ENCODE data around the gene MYOF. TPM values are rescaled to one million over a fixed set of nuclear protein-coding genes. Genes with fewer than 3 reads are reported as not detected.
"Not testable (repeated sequence)": the region's sequence is repeated elsewhere in the genome, so short reads cannot be mapped to it uniquely, and the experiment has no call there.

MYOF gene
- total RNA-seq, 1 donor from 2014 or later, result 21.0 TPM

GRCh38 chr10:93491602-93492121, 9.5 kb upstream of the MYOF start:
- intact Hi-C loops (cut with micrococcal nuclease), result loop anchor here (5.0 kb wide), 1 partner anchor 124 kb away; no protein-coding TSS in a partner anchor
- no peak for ATAC-seq
- DNase-seq, result no peak

- DNase-seq (no peak), ATAC-seq (no peak)
- intact Hi-C loops (cut with micrococcal nuclease), result no loop called here
These were observed 6.9 kb upstream of the MYOF start for GRCh38 chr10:93488956-93489528.

DNA sequence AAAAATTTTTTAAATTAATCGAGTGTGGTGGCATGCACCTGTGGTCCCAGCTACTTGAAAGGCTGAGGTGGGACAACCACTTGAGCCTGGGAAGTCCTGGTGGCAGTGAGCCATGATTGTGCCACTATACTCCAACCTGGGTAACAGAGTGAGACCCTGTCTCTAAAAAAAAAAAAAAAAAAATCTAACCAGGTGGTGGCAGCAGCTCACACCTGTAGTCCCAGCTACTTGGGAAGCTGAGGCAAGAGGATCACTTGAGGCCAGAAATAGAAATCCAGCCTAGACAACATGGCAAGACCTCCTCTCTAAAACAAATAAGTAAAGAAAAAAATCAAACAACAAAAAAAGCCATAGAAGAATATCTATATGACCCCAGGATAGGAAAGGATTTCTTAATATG, 3.6 kb upstream of the MYOF start:
- DNase-seq (no peak), ATAC-seq (no peak)
- intact Hi-C loops (cut with micrococcal nuclease), result no loop called here

DNA sequence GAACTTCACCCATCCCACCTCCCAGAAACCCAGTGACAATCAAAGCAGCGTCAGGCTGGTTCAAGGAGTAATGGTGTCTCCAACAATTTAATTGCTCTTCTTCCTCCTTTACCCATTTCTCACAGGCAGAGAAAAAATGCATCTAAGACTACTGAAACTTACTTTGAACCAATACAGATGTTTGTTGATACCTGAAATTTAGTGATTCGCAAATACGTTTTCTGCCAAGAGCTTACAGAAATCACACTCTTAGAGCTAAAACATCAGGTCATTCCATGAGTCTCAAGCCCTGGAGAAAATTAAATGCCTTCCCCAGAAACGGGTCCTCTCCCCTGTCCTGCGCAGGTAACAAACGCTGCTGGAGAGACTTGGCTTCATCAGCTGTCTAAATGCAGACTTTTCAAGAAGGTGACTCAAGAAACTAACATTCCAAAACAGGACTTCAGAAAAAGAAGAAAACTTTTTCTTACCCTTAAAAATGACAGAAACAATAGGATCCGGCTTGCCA, 443 bp downstream of the MYOF start:
- intact Hi-C loops (cut with micrococcal nuclease), result loop anchor here (1.0 kb wide), 1 partner anchor 105 kb away; no protein-coding TSS in a partner anchor
- ATAC-seq, result peak; percentile 30

GRCh38 chr10:93478873-93479272, 3.3 kb downstream of the MYOF start:
- no peak for DNase-seq
- intact Hi-C loops (cut with micrococcal nuclease), result no loop called here
- no peak for ATAC-seq

More for the DNA sequence above, 443 bp downstream of the MYOF start:
- DNase-seq, result no peak

DNA sequence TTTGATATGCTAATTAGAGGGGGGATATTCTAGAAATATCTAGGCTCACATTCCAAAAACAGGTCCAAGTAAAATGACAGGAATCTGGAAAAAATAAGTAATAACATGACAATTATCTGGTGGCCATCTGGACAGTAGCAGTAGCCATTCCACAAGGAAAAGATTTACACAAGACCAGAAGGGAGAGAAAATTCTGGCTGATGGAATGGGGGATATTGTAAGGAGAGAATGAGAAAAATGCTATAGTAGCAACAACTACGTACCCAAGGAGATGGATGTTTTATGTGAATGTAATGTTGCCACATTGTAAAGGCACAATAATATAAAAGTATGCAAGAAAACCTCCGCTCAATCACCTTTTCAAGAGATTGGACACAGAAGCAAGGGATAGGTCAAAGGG, 5.4 kb downstream of the MYOF start:
- intact Hi-C loops (cut with micrococcal nuclease), result no loop called here
- DNase-seq (no peak), ATAC-seq (no peak)

- ATAC-seq, result no peak
- no peak for DNase-seq
- intact Hi-C loops (cut with micrococcal nuclease), result no loop called here
These were observed 6.3 kb downstream of the MYOF start for GRCh38 chr10:93475871-93476270.

DNA sequence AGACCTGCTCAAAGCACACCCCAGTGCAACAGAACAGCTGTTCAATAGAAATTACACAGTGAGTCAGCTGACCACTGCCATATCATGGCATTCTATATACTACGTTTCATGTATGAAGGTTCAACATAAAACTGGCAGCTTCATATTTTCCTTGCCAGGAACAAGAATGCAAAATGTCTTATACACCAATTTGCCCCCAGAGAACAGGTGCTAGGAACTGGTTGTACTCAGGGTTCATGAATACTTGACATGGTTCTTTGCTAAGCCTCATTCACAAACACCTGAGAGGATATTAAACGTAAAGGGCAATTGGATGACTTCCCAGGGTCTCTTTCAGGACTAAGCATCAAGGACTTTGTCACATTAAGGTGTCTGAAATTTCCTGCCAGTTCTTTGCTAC, 6.9 kb downstream of the MYOF start:
- ATAC-seq (no peak), DNase-seq (no peak)
- intact Hi-C loops (cut with micrococcal nuclease), result no loop called here

DNA sequence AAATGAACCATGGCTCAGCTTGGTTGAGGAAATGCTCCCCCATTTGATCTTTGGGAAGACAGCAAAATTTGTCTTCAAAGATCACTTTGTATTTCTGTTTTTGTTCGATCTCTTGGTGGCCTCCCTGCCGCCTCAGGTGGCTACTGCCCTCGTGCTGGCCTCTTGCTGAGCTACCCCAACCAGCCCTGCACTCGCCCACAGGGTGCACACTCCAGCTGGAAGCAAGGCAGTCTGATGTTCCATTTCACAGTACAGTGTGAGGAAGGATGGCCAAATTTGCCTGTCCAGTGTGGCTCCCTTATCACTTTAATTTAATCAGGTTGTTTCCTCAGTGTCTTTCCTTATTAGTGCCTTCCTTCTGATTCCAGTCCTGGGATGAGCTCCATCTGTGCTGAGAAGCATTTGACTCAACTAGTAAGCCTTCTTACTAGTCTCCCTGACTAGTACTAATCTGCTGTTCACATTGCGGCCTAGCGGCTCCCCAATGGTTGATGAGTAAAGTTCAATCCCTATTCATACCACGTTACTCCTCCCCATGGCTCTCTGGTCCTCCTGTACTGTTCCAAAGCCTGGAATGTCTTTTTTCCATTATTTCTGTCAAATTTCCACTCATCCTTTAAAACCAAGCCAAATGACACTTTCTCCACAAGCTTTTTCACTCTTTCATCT, 8.2 kb downstream of the MYOF start:
- DNase-seq (no peak), ATAC-seq (no peak)
- intact Hi-C loops (cut with micrococcal nuclease), result no loop called here

DNA sequence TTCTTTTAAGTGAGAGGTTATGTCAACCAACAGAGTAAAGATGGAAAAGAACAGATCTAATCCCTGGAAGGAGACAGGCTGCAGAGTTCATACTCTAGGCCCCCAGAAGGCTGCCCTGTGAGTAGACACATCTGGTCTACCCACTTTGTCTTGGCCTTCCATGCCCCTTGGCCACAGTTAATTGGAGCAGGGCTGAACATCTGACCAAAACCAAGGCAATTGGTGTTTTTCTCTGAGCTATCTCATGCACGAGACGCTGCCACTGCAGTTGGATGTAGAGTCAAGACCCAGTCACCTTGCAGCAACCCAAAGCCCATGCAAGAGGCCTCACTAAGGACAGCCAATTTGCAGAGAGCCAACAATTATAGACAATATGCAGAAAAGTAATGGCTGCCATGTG, 9.0 kb downstream of the MYOF start:
- intact Hi-C loops (cut with micrococcal nuclease), result no loop called here
- no peak for ATAC-seq
- DNase-seq, result no peak

GRCh38 chr10:93471110-93471651, 11.0 kb downstream of the MYOF start:
- intact Hi-C loops (cut with micrococcal nuclease), result no loop called here
- DNase-seq (no peak), ATAC-seq (peak; percentile 14)

DNA sequence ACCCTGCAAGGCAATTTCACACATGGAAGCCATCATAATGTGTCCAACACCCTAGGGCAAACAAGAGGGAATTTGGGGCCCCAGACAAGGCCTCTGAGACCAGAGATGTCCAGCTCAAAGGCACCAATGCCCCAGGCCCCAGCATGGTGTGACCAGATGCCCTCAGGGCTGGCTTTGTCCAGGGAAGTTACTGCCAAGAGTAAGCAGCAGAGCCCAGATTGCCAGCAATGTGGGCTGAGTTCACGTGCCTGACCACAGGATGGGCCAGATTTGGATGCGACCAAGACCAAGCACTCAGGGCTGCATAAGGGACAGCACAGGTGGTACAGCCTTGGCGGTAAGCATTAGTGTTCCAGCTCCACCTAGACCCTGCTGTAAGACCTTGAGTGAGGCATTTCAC, 12.7 kb downstream of the MYOF start:
- peak; percentile 22 for ATAC-seq
- intact Hi-C loops (cut with micrococcal nuclease), result no loop called here
- DNase-seq, result no peak

GRCh38 chr10:93468461-93469213, 13.5 kb downstream of the MYOF start:
- intact Hi-C loops (cut with micrococcal nuclease), result no loop called here
- no peak for ATAC-seq
- no peak for DNase-seq

DNA sequence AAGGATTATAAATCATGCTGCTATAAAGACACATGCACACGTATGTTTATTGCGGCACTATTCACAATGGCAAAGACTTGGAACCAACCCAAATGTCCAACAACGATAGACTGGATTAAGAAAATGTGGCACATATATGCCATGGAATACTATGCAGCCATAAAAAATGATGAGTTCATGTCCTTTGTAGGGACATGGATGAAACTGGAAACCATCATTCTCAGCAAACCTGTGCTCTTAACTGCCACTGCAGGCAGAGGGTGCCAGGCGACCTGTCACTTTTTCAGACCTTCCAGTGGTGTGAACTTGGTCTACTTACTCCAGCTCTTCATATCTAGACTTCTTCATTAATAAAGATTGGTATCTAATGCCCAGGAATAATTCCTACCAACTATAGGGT, 14.5 kb downstream of the MYOF start:
- intact Hi-C loops (cut with micrococcal nuclease); ATAC-seq; DNase-seq: not testable (repeated sequence)

- ATAC-seq (peak; percentile 82), DNase-seq (peak; percentile 84)
- intact Hi-C loops (cut with micrococcal nuclease), result no loop called here
These were observed 16.1 kb downstream of the MYOF start for GRCh38 chr10:93465806-93466675.

DNA sequence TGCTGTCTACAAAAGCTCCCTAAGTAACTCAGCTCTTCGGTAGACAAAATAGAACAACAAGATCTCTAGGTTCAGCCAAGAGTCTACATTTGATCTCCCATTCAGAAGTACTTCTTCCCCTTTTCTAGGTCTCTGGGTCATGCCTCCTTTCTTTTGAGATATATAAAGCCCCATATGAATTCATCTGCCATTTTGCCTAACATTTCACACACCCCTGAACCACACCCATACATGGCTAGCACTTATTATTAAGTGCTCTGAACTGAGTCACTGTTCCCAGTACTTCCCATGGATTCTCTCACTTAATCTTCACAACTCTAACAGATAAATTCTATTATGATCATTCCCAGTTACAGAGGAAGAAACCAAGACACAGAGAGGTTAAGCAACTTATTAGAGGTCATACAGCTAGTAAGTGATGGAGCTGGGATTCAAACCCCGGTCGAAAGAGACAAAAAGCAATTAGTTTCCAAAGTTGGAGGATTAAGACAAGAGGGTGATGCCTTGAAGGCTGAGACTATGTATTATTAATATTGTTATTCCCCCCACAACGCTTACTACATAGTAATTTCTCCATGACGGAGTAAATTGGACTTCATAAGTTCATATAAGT, 17.3 kb downstream of the MYOF start:
- intact Hi-C loops (cut with micrococcal nuclease), result no loop called here
- no peak for ATAC-seq
- no peak for DNase-seq

DNA sequence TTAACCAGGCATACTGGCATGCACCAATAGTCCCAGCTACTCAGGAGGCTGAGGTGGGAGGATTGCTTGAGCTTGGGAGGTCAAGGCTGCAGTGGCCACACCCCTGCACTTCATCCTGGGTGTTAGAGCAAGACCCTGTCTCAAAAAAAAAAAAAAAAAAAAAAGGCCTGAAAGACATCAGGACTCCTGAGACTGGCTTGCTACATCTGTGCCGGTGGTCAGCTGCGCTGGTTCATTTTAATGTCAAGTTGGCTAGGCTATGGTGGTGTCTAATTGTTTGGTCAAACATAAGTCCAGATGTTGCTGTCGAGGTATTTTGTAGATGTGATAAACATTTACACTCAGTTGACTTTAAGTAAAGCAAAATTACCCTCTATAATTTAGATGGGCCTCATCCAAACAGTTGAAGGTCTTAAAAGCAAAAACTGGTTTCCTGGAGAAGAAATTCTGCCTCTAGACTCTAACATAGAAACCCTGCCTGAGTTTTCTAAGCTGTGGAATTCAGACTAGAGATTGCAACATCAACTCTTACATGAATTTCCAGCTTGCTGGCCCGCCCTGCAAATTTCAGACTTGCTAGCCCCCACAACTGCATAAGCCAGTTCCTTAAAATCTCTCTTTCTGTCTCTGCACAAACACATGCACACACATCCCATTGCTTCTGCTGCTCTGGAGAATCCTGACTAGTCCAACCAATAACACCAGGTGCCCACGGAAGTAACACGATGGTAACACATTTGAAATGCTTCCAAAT, 18.2 kb downstream of the MYOF start:
- intact Hi-C loops (cut with micrococcal nuclease), result no loop called here
- peak; percentile 57 for DNase-seq

DNA sequence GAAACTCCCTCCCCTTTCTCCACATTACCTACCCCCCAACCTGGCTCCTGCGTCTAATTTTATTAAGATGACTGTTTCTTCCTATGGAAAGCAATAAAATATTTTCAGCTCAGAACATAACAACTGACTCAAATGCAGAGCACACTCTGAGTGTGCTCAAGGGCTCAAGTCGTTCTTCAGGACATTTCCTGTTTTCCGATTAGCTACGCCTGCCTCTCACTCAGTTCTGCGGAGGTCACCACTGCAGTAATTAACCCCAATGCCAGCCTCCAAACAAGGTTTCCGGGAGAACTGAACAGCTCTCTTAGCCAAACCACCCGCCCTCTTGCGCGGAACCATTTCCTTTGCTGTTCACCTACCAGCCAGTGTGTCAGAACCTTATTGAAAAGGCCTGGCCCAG, 19.3 kb downstream of the MYOF start:
- intact Hi-C loops (cut with micrococcal nuclease), result no loop called here
- ATAC-seq, result no peak
- DNase-seq, result no peak

More for the DNA sequence above, 18.2 kb downstream of the MYOF start:
- ATAC-seq, result peak; percentile 25

All from left ventricle myocardium superior (tissue), 1 donor.